WERI-Rb-1 (cell line): ENCODE measurements around the gene TNC.

ENCODE experiments used
- DNase-seq: peaks from one replicate; pipeline ENCODE4 v3.0.0-alpha.2; 2020
- H3K27ac ChIP-seq: fragments of 250-450 bp; sonication (Bioruptor Pico); 2 replicates; pipeline ENCODE4 v1.5.1; 2020; ENCODE audit warnings: mild to moderate bottlenecking, moderate library complexity
- H3K27me3 ChIP-seq: fragments of 250-450 bp; sonication (Bioruptor Pico); 2 replicates; pipeline ENCODE4 v1.5.1; 2021; ENCODE audit warnings: mild to moderate bottlenecking, low read depth, moderate library complexity; ENCODE audit not compliant: insufficient read depth, severe bottlenecking
- H3K36me3 ChIP-seq: fragments of 250-450 bp; sonication (Bioruptor Pico); 2 replicates; pipeline ENCODE4 v1.5.1; 2020; ENCODE audit warnings: mild to moderate bottlenecking, moderate library complexity
- H3K4me3 ChIP-seq: 2 replicates; pipeline ENCODE4 v1.5.1; 2011; ENCODE audit warnings: low read depth, mild to moderate bottlenecking, control low read depth, low read length
- H3K9me3 ChIP-seq: fragments of 250-450 bp; sonication (Bioruptor Pico); 2 replicates; pipeline ENCODE4 v1.5.1; 2021; ENCODE audit warnings: mild to moderate bottlenecking, moderate library complexity; ENCODE audit not compliant: severe bottlenecking
- CTCF ChIP-seq: IDR thresholded peaks from 2 replicates; pipeline ENCODE4 v1.5.1; 2011; ENCODE audit warnings: low read depth, mild to moderate bottlenecking, control low read depth, inconsistent platforms, low read length

The TNC gene

DNA sequence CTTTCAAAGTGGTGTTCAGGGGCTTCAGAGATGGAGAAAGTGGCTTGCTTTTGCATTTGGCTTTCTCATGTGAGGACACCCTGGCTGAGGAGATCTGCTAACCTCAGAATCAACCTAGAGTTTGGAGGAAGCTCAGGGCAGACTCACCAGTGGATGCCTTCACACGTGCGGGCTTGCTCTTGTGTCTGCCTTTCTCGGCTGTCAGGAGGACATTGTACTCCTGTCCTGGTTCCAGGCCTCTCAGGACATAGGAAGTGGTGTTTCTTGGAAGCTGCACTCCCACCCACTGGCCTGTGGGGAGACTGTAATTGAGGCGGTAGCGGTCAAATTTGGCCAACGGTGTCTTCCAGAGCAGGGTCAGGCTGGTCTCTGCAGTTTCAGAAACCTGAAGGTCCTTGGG lies 44.5 kb downstream of the TNC start:
- no peaks in the 10 kb centered on the region for H3K9me3 ChIP-seq
- no peak overlapping the region for H3K4me3 ChIP-seq
- H3K27me3 ChIP-seq: no peaks in the 10 kb centered on the region
- TF ChIP-seq CTCF: no peak
- DNase-seq: no peak
- H3K36me3 ChIP-seq: peaks cover 14% of the 10 kb centered on the region
- no peak overlapping the region for H3K27ac ChIP-seq

- Histone ChIP-seq H3K36me3 (peaks cover 12% of the 10 kb centered on the region), H3K9me3 (no peaks in the 10 kb centered on the region), H3K27ac (no peak overlapping the region), H3K4me3 (no peak overlapping the region), H3K27me3 (no peaks in the 10 kb centered on the region)
- no peak for DNase-seq
- no peak for TF ChIP-seq CTCF
Observed at GRCh38 chr9:115071176-115071575, 46.8 kb downstream of the TNC start.

DNA sequence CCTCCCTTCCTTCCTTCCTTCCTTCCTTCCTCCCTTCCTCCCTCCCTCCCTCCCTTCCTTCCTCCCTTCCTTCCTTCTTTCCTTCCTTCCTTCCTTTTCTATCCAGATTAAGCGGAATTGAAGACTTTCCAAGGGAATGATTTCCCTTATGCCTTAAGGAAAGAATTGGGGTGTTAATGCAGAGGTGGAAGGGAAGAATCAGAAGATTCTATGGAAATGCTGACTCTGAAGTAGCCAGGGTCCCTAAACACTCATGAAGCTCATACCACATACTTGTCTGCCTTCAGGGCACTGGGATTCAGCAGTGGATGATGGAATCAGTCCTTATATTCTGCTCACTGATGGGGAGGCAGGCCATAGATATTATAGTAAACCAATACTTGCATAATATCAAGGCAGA lies 48.2 kb downstream of the TNC start:
- H3K27me3 ChIP-seq: no peaks in the 10 kb centered on the region
- TF ChIP-seq CTCF: no peak
- no peak overlapping the region for H3K4me3 ChIP-seq
- peaks cover 7% of the 10 kb centered on the region for H3K36me3 ChIP-seq
- peaks cover 3% of the 10 kb centered on the region for H3K9me3 ChIP-seq
- no peak for DNase-seq
- no peak overlapping the region for H3K27ac ChIP-seq

DNA sequence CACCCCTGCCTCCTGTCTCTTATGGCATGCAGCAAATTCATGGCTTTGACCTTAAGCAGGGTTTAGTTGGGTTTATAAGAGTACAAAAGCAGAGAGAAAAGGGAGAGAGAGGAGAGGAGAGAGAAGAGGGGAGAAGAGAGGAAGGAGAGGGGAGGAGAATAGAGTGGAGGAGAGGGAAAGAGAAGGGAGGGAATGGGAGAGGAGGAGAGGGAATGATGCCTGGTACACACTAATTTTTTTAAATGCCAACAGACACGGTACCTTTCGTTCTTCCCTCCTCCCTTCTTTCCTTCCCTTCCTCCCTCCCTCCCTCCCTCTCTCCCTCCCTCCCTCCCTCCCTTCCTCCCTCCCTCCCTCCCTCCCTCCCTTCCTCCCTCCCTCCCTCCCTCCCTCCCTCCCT lies 48.7 kb downstream of the TNC start:
- DNase-seq: no peak
- H3K27me3 ChIP-seq: no peaks in the 10 kb centered on the region
- H3K9me3 ChIP-seq: peaks cover 3% of the 10 kb centered on the region
- TF ChIP-seq CTCF: no peak
- H3K36me3 ChIP-seq: peaks cover 3% of the 10 kb centered on the region
- H3K4me3 ChIP-seq: no peak overlapping the region
- H3K27ac ChIP-seq: no peak overlapping the region

DNA sequence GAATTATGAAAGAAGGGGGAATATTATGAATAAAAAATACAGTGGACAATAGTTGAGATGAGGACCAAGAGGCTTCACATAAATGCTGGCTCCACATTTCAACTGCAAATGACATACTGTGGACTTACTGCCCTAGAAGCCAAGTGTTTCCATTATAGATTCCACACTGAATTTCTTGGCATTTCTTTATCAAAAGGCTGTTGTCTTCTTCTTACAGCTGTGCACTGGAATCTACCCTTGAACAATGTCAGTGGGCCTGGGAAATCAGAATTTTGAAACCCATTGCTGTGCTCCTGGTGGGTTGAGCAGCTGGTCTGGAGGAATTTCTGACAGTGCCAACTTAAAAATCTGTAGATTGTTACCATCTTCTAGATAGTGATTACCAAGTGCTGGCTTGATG lies 49.9 kb downstream of the TNC start:
- peaks cover 4% of the 10 kb centered on the region for H3K36me3 ChIP-seq
- H3K27ac ChIP-seq: no peak overlapping the region

More for the DNA sequence above, 49.9 kb downstream of the TNC start:
- no peak for DNase-seq
- no peak for TF ChIP-seq CTCF
- Histone ChIP-seq H3K4me3 (no peak overlapping the region), H3K9me3 (peaks cover 3% of the 10 kb centered on the region), H3K27me3 (no peaks in the 10 kb centered on the region)
